ENCODE data around the gene RO60. TPM values are rescaled to one million over a fixed set of nuclear protein-coding genes. Genes with fewer than 3 reads are reported as not detected.

The RO60 gene
- total and polyA plus RNA-seq, 2 of the 4 experiments (the other 2 are of a cell fraction): 10.9 to 161 TPM

DNA sequence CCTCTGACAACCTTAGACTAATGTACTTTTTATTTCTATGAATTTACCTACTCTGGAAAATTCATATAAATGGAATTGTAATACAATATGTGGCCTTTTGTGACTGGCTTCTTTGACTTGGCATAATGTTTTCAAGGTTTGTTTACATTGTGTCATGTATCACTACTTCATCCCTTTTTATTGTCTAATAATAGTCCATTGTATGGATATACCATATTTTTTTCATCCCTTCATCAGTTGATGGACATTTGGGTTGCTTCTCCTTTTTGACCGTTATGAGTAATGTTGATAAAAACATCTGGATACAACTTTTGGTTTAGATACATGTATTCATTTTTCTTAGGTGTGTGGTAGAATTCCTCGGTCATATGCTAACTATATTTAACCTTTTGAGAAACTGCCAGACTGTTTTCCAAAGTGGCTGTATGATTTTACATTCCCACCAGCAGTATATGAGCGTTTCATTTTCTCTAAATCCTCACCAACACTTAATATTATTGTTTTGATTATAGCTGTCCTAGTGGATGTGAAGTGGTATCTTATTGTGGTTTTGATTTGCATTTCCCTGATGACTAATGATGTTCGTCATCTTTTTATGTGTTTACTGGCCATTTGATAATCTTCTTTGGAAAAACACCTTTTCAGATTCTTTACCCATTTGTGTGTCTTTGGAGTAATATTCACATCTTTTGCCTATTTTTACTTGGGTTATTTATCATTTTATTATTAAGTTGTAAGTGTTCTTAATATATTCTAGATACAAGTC is 3.5 kb downstream of the RO60 start:
- H3K27ac ChIP-seq (ENCODE audit: insufficient read depth, low read length): no peak overlapping the region

More for the DNA sequence above, 3.5 kb downstream of the RO60 start:
- peaks cover 15% of the 10 kb centered on the region; the same call in 1 of the 2 replicates for H4K20me1 ChIP-seq (ENCODE audit: insufficient read depth, low read length)
- no peak overlapping the region for H2BK15ac ChIP-seq (ENCODE audit: low read depth, low read length)
- DNase-seq: no peak
- dilution Hi-C loops (cut with HindIII; ENCODE audit: low sequenced_read_pairs, unreplicated experiment) (no loop called here), in situ Hi-C loops (cut with MboI; ENCODE audit: low sequenced_read_pairs) (no loop called here), intact Hi-C loops (cut with micrococcal nuclease) (no loop called here)
- ATAC-seq (ENCODE audit: low read depth): no peak
- H3K79me1 ChIP-seq (ENCODE audit: low read depth in 1 of 2, low read length in 2 of 2): peaks cover 14 to 41% of the 10 kb centered on the region in 2 experiments; a peak in 3 of 4 replicates
- H3K14ac ChIP-seq (replicated peaks; ENCODE audit: low read depth, low read length): no peak overlapping the region
- no peak overlapping the region for H2BK5ac ChIP-seq (ENCODE audit: low read depth, low read length, poor library complexity, severe bottlenecking)
- H2BK120ac ChIP-seq (ENCODE audit: low read depth, low read length): no peak overlapping the region
- no peak overlapping the region for H2BK20ac ChIP-seq (ENCODE audit: low read depth, low read length)
- TF ChIP-seq RCOR1 (IDR thresholded peaks at IDR 0.05; ENCODE audit: insufficient replicate concordance, low read length): no peak
- H3K18ac ChIP-seq (ENCODE audit: low read depth, low read length): no peak overlapping the region
- H2AK5ac ChIP-seq (ENCODE audit: low read depth, low read length): no peak overlapping the region
- no TSS peak for BruUV-seq (replicated peaks)
- H3K23ac ChIP-seq (ENCODE audit: low read depth, low read length): no peak overlapping the region
- H3K4me2 ChIP-seq (ENCODE audit: low read depth, low read length): no peak overlapping the region
- POLR2A ChIA-PET (ENCODE audit: unreplicated experiment): no interaction called here
- H4K91ac ChIP-seq (ENCODE audit: insufficient read depth, low read depth, low read length): no peak overlapping the region
- no peak overlapping the region for H3K56ac ChIP-seq (ENCODE audit: extremely low read depth, insufficient read depth, low read length)
- H3K9me3 ChIP-seq (ENCODE audit: control insufficient read depth, insufficient read depth, low read length): no peaks in the 10 kb centered on the region
- peaks cover 6% of the 10 kb centered on the region for H3K9me1 ChIP-seq (ENCODE audit: insufficient read depth, low read length)
- CTCF ChIA-PET: no interaction called here
- no peaks in the 10 kb centered on the region for H3K27me3 ChIP-seq (ENCODE audit: control insufficient read depth, insufficient read depth, low read length)
- no peak overlapping the region for H2AK9ac ChIP-seq (replicated peaks; ENCODE audit: low read depth, low read length, poor library complexity)
- peaks cover 2% of the 10 kb centered on the region; the same call in 1 of the 2 replicates for H3K4me1 ChIP-seq (ENCODE audit: control insufficient read depth, insufficient read depth, low read length)
- H4K5ac ChIP-seq (ENCODE audit: low read depth, low read length): no peak overlapping the region
- H3K4me3 ChIP-seq (ENCODE audit: insufficient read depth, low read depth, low read length): no peak overlapping the region
- H3K36me3 ChIP-seq (ENCODE audit: control insufficient read depth, insufficient read depth, low read length): no peaks in the 10 kb centered on the region
- no peak overlapping the region for H3K9ac ChIP-seq (ENCODE audit: low read depth, low read length)
- H2AFZ ChIP-seq (replicated peaks; ENCODE audit: low read length, poor library complexity): no peak overlapping the region
- no peak overlapping the region for H3K4ac ChIP-seq (ENCODE audit: low read depth, low read length)
- WGBS, 2 experiments (ENCODE audit: extremely low coverage in 2 of 2, insufficient read length in 1 of 2): no CpG with 5 or more reads among the region's 4 CpGs
- H4K8ac ChIP-seq (ENCODE audit: low read depth in 2 of 2, low read length in 2 of 2): no peak overlapping the region
